H1 (cell line): ENCODE results near the gene NOS3. TPM values are rescaled to one million over a fixed set of nuclear protein-coding genes. Genes with fewer than 3 reads are reported as not detected.

Experiments
- ATF3 ChIP-seq: IDR thresholded peaks from 2 replicates; pipeline ENCODE4 v1.6.1; 2011; ENCODE audit warnings: low read depth, mild to moderate bottlenecking, low read length; ENCODE audit not compliant: insufficient read depth
- BRCA1 ChIP-seq: IDR thresholded peaks from 2 replicates; pipeline ENCODE4 v1.6.1; 2012; ENCODE audit warnings: low read depth, low read length, improper control_type of control experiment
- CEBPB ChIP-seq: IDR thresholded peaks from 2 replicates; pipeline ENCODE4 v1.6.1; 2012; ENCODE audit warnings: low read depth, low read length
- EP300 ChIP-seq, 2 experiments: IDR thresholded peaks; 1 replicate in 1 of 2; 2 replicates in 1 of 2; pipeline ENCODE4 v1.6.1; 2011 to 2012; ENCODE audit warnings: low read depth in 2 of 2, low read length in 2 of 2, mild to moderate bottlenecking in 2 of 2, borderline replicate concordance in 1 of 2, inconsistent platforms in 1 of 2, moderate library complexity in 1 of 2
- JUN ChIP-seq: IDR thresholded peaks from 2 replicates; pipeline ENCODE4 v1.6.1; 2011; ENCODE audit warnings: low read depth, mild to moderate bottlenecking, improper control_type of control experiment, low read length
- SP4 ChIP-seq: IDR thresholded peaks from 2 replicates; pipeline ENCODE4 v1.6.1; 2012; ENCODE audit warnings: low read length, inconsistent platforms
- TAF1 ChIP-seq: IDR thresholded peaks from 2 replicates; pipeline ENCODE4 v1.6.1; 2011; ENCODE audit warnings: mild to moderate bottlenecking, low read depth, low read length
- USF2 ChIP-seq: IDR thresholded peaks from 2 replicates; pipeline ENCODE4 v1.6.1; 2011; ENCODE audit warnings: low read length, improper control_type of control experiment
- polyA plus RNA-seq, 7 experiments: library from polyadenylated mRNA; depleted of rRNA in 3 of 7; stranded (reverse) in 5 of 7; unstranded in 2 of 7; fragments of >200 nt in 5 of 7; fragments of 200-250 nt in 2 of 7; gene quantifications; 1 replicate in 5 of 7; 2 replicates in 1 of 7; 4 replicates in 1 of 7; pipeline versions ENCODE4 v1.2.1 to v1.2.3, GENCODE V29; 2011 to 2013; ENCODE audit warnings: missing spikeins in 2 of 7, mixed read lengths in 2 of 7
- total RNA-seq: library from RNA; stranded (reverse); fragmentation: NEBNext Ultra II Directional; extraction: Animal tissue kit (Norgen Biotek cat#: 25700); gene quantifications from 2 replicates; pipeline ENCODE4 v1.2.1, GENCODE V29; 2021

NOS3 gene
- total and polyA plus RNA-seq, 2 of the 8 experiments (the other 6 are each of a cell fraction or from before 2014, with no cell fraction given) = 4.4 to 16.2 TPM

DNA sequence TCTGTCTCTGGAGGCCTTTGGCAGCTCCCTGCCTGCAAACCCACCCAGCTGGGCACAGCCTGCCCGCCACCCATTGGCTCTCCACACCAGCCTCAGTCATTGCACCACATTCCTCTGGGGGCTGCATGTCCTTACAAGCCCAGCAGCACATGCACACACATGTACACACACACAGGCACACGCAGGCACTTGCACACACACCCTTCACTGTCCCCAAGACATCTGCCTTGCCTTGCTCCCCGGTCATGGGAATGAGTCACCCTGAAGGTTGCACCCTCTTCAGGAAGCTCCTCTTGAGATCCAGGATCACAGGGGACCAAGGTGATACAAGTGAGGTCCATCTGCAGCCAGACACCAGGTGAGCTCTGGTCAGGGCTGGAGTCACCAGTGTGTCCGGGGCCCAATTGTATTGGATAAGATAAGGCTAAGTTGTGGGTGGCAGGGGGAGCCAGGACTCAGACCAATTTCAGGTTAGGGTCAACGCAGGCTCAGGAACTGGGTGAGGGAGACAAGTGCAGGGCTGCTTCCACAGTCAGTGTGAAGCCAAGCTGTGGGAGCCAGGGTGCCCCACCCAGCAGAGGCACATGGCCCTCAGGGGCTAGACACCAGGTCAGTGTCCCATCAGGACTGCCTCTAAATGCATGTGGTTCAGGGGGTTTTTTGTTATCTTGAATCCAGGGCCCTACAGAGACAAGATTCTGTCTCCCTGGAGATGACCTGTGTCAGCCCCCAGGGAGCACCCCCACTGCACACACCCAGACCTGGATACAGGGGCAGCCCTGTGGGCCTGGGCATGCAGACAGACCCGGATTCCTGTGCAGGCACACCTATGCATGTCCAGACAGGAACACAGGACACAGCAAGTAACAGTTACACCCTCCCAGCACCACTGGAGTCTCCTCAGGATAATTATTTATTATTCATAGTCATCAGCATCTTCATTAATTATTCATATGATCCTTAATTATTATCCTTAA lies 46.5 kb upstream of the NOS3 start (continued):
- TF ChIP-seq USF2 (no peak), JUN (no peak), CEBPB (no peak), SP4 (no peak), ATF3 (no peak), TAF1 (no peak), BRCA1 (no peak), EP300 (IDR thresholded peaks at IDR 0.05; ENCODE audit: borderline replicate concordance in 1 of 2, low read depth in 2 of 2, low read length in 2 of 2) (no peak)
